GM12892 (cell line): ENCODE results near the gene LPCAT3.

Experiments
- DNase-seq: peaks from one replicate; pipeline ENCODE4 v3.0.0; 2011; ENCODE audit not compliant: insufficient read length
- FAIRE-seq: peaks from 2 replicates; lab custom pipeline; 2011; peaks lifted over from hg19 to GRCh38; lab: Jason Lieb, UNC
- POLR2A ChIP-seq: IDR thresholded peaks from 2 replicates; pipeline ENCODE4 v1.6.1; 2011; ENCODE audit warnings: low read depth, low read length, control low read depth
- POLR2AphosphoS5 ChIP-seq: IDR thresholded peaks from 2 replicates; pipeline ENCODE4 v1.6.1; 2011; ENCODE audit warnings: low read depth, low read length, control low read depth
- TAF1 ChIP-seq: IDR thresholded peaks from 2 replicates; pipeline ENCODE4 v1.6.1; 2011; ENCODE audit warnings: low read depth, mild to moderate bottlenecking, control low read depth, low read length, borderline replicate concordance

The LPCAT3 gene

GRCh38 chr12:6946033-6946919 is 72.0 kb downstream of the LPCAT3 start:
- peak; percentile 64 for TF ChIP-seq POLR2A
- no peak for TF ChIP-seq TAF1
- no peak for TF ChIP-seq POLR2AphosphoS5
- DNase-seq (no peak), FAIRE-seq (peak; percentile 94)

GRCh38 chr12:6945613-6946012 is 72.7 kb downstream of the LPCAT3 start:
- FAIRE-seq = no peak
- no peak for TF ChIP-seq TAF1
- no peak for TF ChIP-seq POLR2AphosphoS5
- TF ChIP-seq POLR2A = no peak; the same call in 1 of the 2 replicates
- DNase-seq = no peak

- peak; percentile 92 for FAIRE-seq
- peak; percentile 74 for DNase-seq
- TF ChIP-seq POLR2AphosphoS5 = no peak
Observed at GRCh38 chr12:6944381-6945186, 73.7 kb downstream of the LPCAT3 start.

GRCh38 chr12:6943722-6944380 is 74.4 kb downstream of the LPCAT3 start, which contains the start of the genes C12orf57 and RNU7-1:
Gene C12orf57, plus strand, starts transcription at chr12:6944022. Its CDS starts 100 bp downstream, at chr12:6944122.
Gene RNU7-1, plus strand, starts transcription at chr12:6943816.
- no peak for DNase-seq
- FAIRE-seq = peak; percentile 91

GRCh38 chr12:6943389-6943721 is 74.9 kb downstream of the LPCAT3 start:
- peak; percentile 91 for DNase-seq
- FAIRE-seq = peak; percentile 72

More at GRCh38 chr12:6943722-6944380, 74.4 kb downstream of the LPCAT3 start, which contains the start of the genes C12orf57 and RNU7-1:
- TF ChIP-seq POLR2A (peak; percentile 99), TAF1 (peak; percentile 60; the same call in 1 of the 2 replicates), POLR2AphosphoS5 (peak; percentile 99)

GRCh38 chr12:6942331-6942665 is 76.0 kb downstream of the LPCAT3 start:
- TF ChIP-seq POLR2A = no peak
- TF ChIP-seq POLR2AphosphoS5 = no peak
- TF ChIP-seq TAF1 = no peak
- FAIRE-seq (no peak), DNase-seq (no peak)

More at GRCh38 chr12:6943389-6943721, 74.9 kb downstream of the LPCAT3 start:
- no peak for TF ChIP-seq TAF1
- TF ChIP-seq POLR2A = no peak
- no peak for TF ChIP-seq POLR2AphosphoS5

GRCh38 chr12:6941782-6942181 is 76.5 kb downstream of the LPCAT3 start:
- DNase-seq = no peak
- TF ChIP-seq TAF1 (no peak), POLR2AphosphoS5 (no peak), POLR2A (no peak)
- FAIRE-seq = no peak

- no peak for FAIRE-seq
- DNase-seq = no peak
- TF ChIP-seq POLR2AphosphoS5 (no peak), POLR2A (no peak), TAF1 (no peak)
Observed at GRCh38 chr12:6941267-6941666, 77.0 kb downstream of the LPCAT3 start.

- DNase-seq (no peak), FAIRE-seq (peak; percentile 48)
- TF ChIP-seq TAF1 (no peak), POLR2AphosphoS5 (peak; percentile 46)
Observed at GRCh38 chr12:6939191-6939540, 79.1 kb downstream of the LPCAT3 start.

GRCh38 chr12:6938353-6939190 is 79.7 kb downstream of the LPCAT3 start:
- peak; percentile 65 for TF ChIP-seq POLR2AphosphoS5
- TF ChIP-seq POLR2A = no peak
- TF ChIP-seq TAF1 = no peak
- no peak for FAIRE-seq
- DNase-seq = no peak

GRCh38 chr12:6937481-6938352 is 80.6 kb downstream of the LPCAT3 start:
- FAIRE-seq (peak; percentile 100), DNase-seq (peak; percentile 83)
- peak; percentile 68 for TF ChIP-seq TAF1
- TF ChIP-seq POLR2A = peak; percentile 95
- TF ChIP-seq POLR2AphosphoS5 = peak; percentile 91
